GM19238 (cell line): ENCODE data around the gene DCAF8.
A peak's percentile ranks its signal among the peaks of the same experiment; 100 is the strongest.
"Not testable (repeated sequence)": the region's sequence is repeated elsewhere in the genome, so short reads cannot be mapped to it uniquely, and the experiment has no call there.

Experiments
- DNase-seq: peaks from one replicate; pipeline ENCODE4 v3.0.0; 2011; ENCODE audit warnings: low spot score; ENCODE audit not compliant: insufficient read length

Gene DCAF8

DNA sequence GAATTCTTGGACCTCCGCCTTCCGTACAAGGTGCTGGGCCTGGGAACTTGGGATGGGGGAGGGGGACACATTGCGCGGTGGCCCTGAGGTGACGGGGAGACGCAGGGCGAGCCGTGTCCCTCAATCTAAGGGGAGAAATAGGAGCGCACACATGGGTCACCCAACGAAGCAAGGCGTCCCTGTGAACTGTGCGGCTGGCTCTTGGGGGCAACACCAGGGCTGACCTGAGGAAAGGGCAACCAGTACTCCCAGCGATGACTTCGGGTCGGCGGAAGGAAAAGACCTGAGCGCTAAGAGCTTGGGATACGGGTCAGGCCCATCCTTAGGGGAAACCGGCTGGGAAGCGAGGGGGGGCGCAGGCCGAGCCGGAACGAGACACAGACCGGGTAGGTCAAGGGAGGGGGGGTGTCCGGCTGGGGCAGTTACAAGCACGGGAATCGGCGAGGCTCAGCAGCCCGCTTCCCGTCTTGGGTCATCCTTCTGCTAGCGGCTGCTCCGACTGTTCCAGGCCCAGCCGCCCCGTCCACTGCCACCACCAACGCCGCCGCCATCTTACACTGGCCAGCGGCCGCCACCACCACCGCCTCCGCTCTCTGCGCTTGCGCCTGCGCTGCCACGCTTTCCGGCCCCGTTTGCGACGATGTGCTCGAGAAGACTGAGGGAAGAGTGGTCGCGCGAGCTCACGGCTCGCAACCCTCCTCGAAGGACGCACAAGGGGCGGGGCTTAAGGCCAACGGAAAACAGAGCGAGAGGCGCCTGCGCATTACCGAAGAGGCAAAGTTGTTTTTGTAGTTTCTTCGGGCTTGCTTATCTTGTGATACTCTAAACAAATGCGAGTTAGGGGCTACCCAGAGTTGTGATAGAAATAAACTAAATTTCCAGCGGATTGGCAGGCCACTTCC lies at the start of gene DCAF8:
TSS of gene DCAF8 (minus strand) at position 657 of the 902 bp plus-strand sequence. CDS start 18,541 bp downstream, outside the sequence.
- DNase-seq = peak; percentile 82

DNA sequence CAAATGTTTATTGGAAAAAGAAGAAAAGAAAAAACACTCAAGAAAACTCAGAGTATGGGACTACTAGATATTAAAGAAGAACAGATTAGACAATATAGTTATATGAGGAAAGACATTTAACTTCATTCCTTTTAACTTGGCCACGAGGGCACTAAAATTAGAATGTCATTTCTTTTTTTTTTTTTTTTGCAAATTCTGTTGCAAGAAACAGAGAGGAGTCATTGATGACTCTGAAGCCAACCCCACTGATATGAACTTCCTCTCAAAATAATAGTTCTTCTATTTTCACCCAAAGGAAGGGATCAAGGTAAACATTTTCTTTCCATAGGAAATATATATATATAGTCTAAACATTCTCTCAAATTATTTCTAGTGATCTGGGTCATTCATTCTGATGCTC lies 47.2 kb upstream of the DCAF8 start:
- no peak for DNase-seq

DNA sequence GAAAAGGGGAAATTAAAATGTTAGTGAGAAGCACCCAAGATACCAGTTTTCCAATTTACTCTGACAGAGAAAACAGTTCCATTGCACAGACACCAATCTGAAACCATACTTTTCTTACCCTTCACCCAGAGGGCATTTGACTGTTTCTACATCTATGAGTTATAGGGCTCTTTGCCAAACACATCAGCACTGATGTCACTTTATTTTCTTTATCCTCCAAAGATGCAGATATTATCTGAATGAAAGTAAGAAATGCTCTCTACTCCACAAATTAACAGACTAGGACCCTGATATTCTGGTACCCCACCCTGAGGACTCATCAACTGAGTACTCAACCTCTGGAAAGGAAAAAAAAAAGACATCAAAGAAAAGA lies 46.8 kb upstream of the DCAF8 start:
- no peak for DNase-seq

DNA sequence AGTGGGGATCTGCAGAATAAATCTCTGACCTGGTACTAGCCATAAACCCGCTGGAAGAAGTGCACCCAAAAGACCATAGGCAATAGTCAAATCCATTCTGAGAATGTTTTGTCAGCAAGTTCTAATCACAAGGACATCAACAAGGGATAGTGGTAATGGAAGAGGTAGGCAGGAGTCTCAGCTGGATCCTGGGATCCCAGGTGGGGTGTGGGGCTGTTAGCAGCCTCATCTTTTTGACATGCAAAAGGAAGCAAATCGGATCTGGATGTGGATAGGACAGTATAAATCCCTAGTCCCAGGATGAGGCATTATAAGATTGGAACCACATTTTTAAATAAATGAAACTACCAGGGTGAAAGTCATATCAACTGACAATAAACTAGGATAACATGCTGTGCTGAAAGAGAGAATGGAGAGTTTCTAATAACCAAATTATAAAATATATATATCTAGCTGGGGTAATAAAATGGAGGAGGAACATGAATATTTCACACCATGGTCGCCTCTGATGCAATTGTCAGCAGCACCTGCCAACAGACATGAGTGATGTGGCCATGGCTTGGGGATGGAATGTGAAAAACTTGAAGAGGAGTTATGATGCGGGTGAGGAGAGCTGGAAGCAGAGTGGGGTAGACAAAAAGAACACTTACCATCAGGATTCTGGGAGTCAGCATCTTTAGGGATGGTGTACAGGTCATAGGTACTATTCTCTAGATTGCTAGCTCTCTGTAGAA lies 46.3 kb upstream of the DCAF8 start:
- DNase-seq = no peak

DNA sequence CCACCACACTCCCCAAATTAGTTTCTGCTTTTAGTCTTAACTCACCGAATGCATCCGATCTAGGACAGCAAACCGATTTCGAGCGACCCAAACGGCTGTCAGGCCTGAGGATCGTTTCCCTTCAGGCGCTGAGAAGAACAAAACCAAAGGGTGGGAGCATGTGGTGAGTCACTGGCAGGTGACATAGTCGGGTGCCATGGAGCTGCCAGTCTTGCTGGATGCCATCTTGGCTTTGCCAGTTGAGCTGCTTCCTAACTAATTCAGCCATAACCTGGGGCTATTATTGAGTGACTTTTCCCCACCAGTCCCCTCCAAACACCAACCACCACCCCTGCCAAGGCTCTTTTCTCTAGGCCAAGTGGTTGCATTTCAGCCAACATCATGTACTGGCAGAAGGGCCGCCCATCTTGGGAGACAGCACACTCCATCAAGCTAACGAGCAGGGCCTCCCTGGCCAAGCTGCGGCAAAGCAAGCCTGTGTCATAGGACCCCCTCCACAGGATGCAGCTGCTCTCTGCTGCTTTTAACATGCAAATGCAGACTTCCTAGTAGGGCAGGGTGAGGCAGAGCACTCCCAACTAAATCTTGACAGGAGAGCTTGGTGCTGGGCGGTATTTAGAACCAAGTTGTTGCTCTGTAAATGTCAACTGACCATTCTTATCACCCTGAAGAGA lies 44.9 kb upstream of the DCAF8 start:
- DNase-seq = no peak

DNA sequence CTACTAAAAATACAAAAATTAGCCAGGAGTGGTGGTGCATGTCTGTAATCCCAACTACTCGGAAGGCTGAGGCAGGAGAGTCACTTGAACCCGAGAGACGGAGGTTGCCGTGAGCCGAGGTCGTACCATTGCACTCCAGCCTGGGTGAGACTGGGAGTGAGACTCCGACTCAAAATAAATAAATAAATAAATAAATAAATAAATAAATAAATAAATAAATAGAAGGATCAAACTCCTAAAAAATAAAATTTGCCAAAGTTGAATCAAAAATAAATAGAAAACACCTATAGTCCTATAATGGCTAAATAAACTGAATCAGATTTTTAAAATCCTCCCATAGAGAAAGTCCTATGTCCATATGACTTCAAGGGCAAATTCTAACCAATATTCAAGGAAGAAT lies 37.8 kb upstream of the DCAF8 start:
- no peak for DNase-seq

DNA sequence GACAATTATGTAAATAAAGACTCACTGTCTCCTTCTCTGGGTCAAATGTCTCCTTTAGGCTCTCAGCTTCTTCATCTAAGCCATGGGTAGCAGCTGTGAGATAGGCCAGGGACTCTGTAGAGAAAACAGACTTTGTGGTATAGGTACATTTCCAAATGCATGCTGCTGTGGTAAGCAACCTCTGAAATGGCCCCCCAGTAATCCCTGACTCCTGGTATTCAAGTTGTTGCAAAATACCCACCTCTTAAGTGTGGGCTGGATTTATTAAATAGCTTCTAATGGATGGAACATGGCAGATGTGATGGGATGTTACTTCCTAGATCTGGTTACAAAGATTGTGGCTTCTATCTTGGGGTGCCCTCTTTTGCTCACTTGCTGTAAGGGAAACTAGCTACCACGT lies 33.7 kb upstream of the DCAF8 start:
- no peak for DNase-seq

DNA sequence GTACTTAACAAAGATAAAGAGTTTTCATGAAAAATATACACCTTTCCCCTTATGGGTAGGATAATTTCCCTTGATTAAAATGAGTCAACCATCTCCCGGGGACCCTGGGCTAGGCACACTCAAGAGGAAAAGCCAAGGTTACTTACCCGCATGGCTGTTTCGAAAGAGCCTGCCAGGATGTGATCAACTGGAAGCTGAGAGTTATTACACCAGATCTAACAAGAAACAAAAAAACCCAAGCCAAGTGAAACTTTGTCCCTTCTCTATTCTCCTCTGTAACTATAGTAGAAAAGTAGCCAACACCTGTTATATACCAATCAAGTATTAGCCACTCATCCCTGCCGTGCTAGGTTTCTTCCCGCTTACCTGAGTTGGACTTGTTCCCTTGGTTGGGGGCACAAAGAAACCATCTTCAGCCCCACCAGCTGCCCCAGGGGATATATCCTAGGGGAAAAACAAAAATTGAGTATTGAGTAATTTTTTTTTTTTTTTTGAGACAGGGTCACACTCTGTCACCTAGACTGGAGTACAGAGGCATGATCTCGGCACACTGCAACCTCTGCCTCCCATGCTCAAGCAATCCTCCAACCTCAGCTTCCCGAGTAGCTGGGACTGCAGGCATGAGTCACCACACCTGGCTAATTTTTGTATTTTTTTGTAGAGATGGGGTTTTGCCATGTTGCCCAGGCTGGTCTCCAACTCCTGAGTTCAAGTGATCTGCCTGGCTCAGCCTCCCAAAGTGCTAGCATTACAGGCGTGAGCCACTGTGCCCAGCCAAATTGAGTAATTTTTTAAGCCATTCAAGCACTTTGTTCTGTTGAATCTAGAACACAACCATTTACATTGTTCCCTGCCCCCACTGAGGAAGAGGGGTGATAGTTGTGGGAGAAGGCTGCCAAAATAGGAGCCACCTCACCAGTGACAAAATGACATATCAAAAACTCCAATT lies 30.9 kb upstream of the DCAF8 start:
- DNase-seq = no peak

DNA sequence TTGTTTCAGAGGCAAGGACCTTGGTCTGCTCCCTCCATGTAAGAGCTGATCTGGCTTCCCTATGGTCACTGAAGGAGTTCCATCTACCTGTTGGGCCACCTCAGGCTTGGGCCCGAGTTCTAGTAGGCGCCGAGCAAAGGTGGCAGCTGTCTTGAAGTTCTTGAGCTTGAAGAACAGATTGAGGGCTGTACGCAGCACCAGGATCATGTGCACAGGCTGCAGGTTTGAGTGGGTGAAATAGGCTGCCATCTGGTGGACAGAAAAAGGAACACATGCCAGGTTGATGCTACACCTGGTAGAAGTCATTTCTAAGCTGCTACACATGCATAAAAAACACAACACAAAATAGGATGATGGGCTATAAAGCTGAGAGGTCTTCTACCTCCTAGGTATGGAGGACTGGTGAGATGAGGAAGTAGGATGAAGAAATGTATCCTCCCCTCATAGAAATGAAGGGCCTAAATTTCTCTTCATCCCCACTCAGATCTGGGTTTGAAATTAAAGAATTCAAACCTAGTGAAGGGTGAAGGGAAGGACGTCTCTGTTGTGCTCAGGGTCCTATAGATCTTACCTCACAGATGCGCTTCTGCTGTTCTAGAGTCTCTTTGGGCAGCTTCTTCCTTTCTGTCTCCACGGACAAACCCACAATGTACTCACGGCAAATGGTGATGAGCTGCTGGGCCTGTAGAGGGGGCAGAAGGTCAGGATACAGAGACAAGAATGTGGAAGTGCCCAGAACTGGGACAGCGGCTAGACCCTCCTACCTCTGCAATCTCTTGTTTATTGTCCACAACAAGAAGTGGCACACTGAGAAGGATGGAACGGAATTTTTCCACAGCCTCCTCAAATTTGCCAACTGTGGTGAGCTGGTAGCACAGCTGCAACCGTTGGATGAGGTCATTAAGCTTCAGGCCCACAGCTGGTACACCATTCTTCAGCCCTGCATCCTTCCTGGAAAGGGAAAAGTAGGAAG lies 29.2 kb upstream of the DCAF8 start:
- DNase-seq = peak; percentile 46

DNA sequence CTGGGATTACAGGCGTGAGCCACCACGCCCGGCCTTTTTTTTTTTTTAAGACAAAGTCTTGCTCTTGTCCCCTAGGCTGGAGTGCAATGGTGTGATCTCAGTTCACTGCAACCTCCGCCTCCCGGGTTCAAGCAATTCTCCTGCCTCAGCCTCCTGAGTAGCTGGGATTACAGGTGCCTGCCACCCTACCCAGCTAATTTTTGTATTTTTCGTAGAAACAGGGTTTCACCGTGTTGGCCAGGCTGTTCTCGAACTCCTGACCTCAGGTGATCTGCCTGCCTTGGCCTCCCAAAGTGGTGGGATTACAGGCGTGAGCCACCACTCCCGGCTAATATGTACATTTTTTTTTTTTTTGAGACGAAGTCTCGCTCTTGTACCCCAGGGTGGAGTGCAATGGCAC lies 25.4 kb upstream of the DCAF8 start:
- not testable (repeated sequence) for DNase-seq

DNA sequence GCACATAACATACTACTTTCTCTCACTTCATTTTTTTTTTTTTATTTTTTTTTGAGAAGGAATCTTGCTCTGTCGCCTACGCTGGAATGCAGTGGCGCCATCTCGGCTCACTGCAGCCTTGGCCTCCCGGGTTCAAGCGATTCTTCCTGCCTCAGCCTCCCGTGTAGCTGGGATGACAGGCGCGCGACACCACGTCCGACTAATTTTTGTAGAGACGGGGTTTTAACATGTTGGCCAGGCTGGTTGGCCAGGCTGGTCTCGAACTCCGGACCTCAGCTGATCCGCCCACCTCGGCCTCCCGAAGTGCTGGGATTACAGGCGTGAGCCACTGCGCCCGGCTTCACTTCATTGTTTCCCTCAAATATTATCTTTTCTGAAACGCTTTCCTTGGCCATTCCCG lies 23.2 kb upstream of the DCAF8 start:
- DNase-seq = no peak

DNA sequence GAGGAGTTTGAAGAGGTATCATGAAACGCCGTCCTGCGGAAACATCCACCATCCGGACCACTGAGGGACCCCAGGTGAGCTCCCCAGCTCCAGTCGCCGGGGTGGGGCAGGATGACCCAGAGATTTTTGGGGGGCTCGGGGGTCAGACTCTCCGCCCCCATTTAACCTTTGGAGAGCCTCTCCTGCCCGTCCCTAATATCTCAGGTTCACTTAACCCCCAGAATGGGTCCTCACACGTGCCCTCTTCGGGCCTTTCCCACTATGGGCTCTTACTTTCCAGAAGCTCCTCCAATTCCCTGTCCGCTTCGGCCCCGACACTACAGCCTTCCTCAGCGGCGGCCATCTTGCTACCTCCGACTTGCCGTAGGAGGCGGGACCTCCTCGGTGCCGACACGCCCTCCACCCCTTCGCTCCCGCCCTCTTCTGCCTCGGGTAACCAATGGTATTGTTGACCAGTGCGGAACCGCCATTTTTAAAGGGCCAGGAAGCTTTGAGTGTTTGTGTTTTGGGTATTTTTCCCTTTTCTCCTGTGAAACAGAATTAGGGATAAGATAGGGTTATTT lies 22.5 kb upstream of the DCAF8 start, which contains the start of gene PEX19:
TSS of gene PEX19 (minus strand) at position 352 of the 563 bp plus-strand sequence. CDS start at position 343, 9 bp downstream.
- DNase-seq = peak; percentile 89

DNA sequence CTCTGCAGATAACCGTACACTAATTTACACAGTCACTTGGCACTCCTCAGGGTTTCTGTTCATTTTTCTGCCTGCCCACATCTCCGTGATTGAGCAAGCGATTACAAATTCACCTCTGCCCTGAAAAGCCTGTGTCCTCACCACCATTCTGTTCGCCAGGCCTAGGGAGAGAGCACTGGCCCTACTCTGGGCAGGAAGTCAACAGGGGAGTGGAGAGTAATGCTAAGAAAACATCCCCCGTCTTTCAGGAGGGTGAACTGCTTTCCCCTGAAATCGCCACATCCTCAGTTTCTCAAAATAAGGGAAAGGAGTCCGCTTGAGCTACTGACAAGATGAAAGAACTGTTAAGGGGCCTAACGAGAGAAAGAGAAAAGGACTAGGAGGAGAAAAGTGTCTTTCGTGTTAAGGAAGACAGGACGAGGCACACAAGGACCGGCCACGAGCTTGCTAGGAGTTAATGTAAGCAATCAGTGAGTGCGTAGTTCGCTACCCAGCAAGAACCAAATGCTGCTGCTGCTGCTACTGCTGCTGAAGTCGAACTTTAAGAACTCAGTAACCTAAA lies 22.0 kb upstream of the DCAF8 start:
- peak; percentile 10 for DNase-seq

DNA sequence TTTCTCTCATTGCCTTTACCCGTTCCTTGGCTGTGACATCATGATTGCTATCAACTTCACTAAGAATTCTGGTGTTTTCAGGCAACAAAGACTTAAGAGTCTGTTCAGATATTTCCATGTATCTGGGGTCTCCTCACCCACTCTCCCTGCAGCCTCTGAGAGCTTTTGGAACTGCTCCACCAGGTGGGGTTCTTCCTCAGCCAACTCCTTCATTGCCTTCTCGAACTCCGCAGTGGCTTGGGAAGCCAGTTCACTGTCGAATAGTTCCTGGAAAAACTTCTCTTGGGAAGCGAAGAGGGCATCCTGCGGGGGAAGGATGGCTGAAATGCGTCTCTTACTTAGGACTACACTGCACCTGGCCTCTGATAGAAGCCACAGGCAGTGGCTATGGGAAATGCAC lies 20.5 kb upstream of the DCAF8 start:
- DNase-seq = no peak

DNA sequence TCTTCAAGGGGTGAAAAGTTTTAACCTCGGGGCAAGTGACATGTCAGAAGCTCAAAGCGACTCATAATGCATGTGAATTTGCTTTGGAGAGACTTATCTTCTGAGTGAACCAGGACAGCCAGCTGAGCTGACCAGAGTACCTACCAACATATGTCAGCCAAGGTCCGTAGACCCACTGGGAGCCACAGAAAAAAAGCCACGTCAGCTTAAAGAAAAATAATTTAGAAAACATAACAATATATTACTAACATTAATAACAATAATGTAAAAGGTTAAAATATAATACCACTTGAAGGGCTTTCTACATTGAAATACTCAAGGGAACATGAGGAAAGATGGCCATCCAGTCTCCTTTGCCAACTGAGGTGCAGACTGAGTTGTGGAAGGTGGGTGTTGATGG lies 15.6 kb upstream of the DCAF8 start:
- no peak for DNase-seq

DNA sequence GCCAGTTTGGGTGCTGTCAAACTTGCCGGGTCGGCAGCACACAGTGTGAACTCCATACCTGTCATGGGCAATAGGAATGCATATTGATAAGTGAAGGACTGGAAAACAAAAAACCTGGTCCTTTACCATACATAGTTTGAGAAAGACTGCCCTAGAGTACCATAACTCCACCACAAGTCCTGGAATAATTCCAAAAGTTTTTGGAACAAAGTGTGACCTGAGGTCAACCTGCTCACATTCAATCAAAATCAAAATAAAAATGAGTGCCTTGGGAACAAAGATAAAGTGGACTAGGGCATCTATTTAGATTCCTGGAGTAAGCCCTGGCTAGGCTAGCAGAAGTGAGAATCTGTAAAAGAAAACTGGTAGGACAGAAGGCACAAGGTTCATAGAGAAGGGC lies 15.0 kb upstream of the DCAF8 start:
- DNase-seq = no peak

DNA sequence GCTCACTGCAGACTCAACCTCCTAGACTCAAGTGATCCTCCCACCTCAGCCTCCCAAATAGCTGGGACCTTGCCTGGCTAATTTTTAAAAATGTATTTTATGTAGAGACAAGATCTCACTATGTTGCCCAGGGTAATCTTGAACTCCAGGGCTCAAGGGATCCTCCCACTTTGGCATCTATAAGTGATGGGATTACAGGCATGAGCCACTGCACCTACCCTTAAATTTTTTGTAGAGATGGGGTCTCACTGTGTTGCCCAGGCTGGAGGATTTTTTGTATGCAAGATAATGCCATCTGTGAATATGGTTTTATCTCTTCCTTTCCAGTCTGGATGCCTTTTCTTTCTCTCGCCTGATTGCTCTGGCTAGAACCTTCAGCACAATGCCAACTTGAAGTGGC lies 8.7 kb upstream of the DCAF8 start:
- DNase-seq = no peak

DNA sequence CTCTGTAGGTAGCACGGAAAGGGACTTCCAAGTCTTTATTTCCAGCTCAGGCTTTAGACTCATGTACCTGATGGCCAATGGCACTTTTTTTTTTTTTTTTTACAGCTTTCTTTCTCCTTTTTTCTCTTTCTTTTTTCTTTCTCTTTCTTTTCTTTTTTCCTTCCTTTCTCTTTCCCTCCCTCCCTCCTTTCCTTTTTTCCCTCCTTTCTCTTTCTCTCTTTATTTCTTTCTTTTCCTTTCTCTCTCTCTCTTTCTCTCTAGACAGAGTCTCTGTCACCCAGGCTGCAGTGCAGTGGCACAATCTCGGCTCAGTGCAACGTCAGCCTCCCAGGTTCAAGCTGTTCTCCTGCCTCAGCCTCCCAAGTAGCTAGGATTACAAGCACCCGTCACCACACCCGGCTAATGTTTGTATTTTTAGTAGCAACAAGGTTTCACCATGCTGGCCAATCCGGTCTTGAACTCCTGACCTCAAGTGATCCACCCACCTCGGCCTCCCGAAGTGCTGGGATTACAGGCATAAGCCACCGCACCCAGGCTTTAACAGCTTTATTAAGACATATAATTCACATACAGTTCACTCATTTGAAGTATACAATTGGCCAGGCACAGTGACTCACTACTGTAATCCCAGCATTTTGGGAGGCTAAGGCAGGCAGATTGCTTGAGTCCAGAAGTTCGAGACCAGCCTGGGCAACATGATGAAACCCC lies 5.1 kb upstream of the DCAF8 start:
- DNase-seq = no peak
